GM20000 (cell line): ENCODE results near the gene IL20.

Source experiments
- DNase-seq: peaks from one replicate; pipeline ENCODE4 v3.0.0; 2012; ENCODE audit warnings: low spot score
- TF ChIP-seq, protein P1 (sequence below): IDR thresholded peaks from 2 replicates; pipeline ENCODE4 v1.5.1; 2012; ENCODE audit warnings: mild to moderate bottlenecking, control low read depth; ENCODE audit errors: extremely low read depth, missing control alignments

The IL20 gene

DNA sequence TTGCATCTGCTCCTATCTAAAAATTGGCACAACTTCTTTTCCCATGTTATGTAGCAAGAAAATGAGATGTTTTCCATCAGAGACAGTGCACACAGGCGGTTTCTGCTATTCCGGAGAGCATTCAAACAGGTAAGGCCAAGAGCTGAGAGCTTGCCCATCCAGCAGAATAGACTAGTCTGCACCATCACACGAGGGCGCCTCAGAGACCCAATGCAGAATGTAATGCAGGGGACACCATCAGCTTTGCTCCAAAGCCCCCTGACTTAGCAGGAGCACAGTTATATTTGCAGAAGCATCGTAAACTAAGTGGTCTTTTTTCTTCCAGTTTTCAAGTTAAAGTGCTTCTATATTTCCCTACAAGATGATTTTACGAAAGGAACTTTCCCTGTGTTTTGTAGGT lies 36.5 kb downstream of the IL20 start:
- DNase-seq: no peak
- TF ChIP-seq, protein P1, sequence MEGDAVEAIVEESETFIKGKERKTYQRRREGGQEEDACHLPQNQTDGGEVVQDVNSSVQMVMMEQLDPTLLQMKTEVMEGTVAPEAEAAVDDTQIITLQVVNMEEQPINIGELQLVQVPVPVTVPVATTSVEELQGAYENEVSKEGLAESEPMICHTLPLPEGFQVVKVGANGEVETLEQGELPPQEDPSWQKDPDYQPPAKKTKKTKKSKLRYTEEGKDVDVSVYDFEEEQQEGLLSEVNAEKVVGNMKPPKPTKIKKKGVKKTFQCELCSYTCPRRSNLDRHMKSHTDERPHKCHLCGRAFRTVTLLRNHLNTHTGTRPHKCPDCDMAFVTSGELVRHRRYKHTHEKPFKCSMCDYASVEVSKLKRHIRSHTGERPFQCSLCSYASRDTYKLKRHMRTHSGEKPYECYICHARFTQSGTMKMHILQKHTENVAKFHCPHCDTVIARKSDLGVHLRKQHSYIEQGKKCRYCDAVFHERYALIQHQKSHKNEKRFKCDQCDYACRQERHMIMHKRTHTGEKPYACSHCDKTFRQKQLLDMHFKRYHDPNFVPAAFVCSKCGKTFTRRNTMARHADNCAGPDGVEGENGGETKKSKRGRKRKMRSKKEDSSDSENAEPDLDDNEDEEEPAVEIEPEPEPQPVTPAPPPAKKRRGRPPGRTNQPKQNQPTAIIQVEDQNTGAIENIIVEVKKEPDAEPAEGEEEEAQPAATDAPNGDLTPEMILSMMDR: no peak

DNA sequence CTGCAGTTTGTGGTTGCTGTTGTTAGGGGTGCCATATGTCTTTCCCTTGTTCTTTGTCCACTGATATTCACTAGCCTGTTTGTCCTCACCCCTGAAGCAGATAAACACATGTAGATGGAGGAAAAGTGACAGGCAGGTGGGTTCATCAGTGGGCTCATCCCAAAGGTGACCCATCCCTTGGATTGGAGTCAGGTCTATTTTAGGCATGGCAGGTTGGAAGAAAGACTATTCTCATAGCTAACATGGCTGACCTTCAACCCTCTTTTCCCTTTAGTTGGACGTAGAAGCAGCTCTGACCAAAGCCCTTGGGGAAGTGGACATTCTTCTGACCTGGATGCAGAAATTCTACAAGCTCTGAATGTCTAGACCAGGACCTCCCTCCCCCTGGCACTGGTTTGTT lies 37.3 kb downstream of the IL20 start:
- TF ChIP-seq, protein P1: no peak
- no peak for DNase-seq

DNA sequence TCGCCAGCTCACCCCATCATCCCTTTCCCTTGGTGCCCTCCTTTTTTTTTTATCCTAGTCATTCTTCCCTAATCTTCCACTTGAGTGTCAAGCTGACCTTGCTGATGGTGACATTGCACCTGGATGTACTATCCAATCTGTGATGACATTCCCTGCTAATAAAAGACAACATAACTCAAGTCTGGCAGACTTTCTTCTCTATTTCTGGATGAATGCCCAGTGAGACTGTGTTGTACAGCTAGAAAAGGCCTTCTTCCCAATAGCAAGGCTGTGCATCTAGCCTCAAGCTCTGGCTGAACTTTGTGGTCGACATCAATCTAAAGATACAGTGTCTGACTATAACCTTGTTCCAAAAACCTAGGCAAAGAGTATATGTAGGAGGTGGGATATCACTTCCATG lies 38.3 kb downstream of the IL20 start:
- TF ChIP-seq, protein P1: no peak

DNA sequence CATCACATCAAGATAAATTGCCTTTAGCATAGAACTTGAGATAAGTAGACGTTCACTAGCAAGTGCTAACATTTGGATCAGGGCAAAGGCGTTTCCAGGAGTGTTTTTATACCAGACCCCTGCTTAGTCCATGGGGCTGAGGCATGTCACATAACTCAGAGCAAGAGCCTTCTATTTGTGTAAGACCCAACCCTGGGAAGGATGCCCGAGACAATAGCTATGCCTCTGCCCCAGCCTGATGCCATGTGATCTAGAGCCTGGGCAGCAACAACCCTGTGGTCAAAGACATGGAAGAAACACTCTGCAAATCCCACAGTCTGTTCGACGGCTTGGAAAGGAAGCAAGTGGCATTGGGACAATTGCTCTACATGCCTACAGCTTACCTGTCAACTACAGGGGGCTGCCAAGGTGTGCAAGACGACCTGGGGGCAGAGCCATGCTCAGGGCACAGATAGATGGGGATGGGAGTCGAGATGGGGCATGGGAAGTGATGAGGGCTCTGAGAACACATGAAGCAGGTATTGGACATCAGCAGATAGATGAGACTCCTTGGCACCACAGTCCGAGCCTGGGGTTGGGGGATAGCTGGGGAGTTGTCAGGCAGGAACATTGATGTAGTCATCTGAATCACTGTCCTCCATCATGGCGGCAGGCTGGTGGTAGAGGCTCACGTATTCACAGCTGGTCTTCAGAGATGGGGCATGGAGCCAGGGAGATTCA lies 39.2 kb downstream of the IL20 start:
- TF ChIP-seq, protein P1: no peak

More for the DNA sequence above, 38.3 kb downstream of the IL20 start:
- DNase-seq: no peak

DNA sequence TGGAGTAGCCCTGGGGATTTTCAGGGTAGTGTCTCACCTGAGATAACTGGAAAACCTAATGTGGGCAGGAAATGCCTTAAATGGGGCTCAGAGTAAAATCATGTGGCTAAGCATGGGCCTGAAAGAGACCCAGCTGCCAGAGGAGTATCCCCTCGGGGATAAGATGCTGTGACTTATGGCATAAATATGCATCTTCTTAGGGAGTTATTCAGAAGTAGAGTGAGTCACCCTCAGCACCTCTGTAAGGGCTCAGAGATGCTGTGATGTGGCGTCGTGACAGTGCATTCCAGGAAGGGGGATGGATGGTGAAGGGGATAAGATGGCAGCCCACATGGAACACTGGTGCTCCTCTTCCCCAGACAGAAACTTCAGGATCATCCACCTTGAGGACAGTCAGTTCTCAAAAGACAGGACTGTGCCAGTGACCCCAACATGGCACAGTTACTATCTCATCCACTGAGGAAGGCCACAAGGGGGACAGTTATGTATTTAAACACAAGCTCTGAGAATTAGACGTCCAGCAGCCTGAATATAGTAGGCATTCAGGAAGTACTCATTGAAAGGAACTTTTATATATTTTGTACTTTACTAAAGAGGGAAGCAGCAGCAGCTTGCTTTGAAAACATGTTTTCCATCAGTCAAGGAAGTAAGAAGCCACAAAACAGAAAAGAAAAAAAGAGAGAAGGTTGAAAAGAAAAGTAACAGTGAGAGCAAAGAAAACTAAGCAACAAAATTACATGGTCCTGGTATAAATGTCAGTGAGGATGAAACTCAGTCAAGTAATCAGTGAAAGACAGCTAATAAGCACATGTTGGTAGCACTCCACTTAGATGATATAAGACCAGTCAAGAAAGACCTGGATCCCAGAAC lies 40.1 kb downstream of the IL20 start:
- no peak for DNase-seq
- TF ChIP-seq, protein P1: no peak

More for the DNA sequence above, 39.2 kb downstream of the IL20 start:
- no peak for DNase-seq

DNA sequence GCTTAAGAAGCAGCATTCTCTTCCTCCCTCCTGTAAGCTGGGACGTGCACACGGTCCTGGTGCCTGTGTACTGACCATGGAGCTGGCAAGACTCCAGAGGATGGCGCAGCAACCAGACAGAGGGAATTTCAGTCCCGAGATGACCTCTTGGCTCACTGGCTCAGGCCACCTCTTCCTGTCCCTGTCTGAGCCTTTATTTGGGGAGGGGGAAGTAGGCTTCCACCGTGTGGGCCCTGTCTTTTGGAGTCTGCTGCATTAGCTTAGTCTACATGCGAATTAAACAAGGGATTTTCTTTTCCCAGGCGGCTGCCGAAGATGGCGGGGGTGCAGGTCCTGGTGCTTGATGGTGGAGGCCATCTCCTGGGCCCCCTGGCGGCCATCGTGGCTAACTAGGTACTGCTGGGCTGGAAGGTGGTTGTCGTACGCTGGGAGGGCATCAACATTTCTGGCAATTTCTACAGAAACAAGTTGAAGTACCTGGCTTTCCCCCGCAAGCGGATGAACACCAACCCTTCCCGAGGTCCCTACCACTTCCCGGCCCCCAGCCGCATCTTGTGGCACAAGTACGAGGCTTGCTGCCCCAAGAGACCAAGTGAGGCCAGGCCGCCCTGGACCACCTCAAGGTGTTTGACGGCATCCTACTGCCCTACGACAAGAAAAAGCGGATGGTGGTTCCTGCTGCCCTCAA lies 42.0 kb downstream of the IL20 start:
- DNase-seq: no peak
- TF ChIP-seq, protein P1: no peak
